Sciatic nerve (tissue), 2 donors: ENCODE results near the gene RANBP17. TPM values are rescaled to one million over a fixed set of nuclear protein-coding genes. Genes with fewer than 3 reads are reported as not detected.
"Not testable (repeated sequence)": the region's sequence is repeated elsewhere in the genome, so short reads cannot be mapped to it uniquely, and the experiment has no call there.

Experiments
- ATAC-seq: fragments of 200-7000 bp; cut with Tn5 transposase; one replicate; pipeline ENCODE4 v1.9.1; 2020; ENCODE audit warnings: mild to moderate bottlenecking, moderate library complexity
- DNase-seq: peaks from one replicate; pipeline ENCODE4 v3.0.0-alpha.2; 2020; ENCODE audit warnings: low spot score
- intact Hi-C: fragments of 100-400 bp; cut with DNase I; formaldehyde crosslinking; loops from one replicate; pipeline ENCODE4 v1.14.2; 2022
- total RNA-seq: library from RNA; stranded (reverse); fragmentation: NEBNext Ultra II Directional; extraction: Animal tissue kit (Norgen Biotek cat#: 25700); gene quantifications from one replicate; pipeline ENCODE4 v1.2.1, GENCODE V29; 2021
- donor health status: DM: no; HTN: no; CAD: no.
- donor health status: DM: no; HTN: no; CAD: no.

The RANBP17 gene
- total RNA-seq, 1 donor from 2014 or later: 14.8 TPM

DNA sequence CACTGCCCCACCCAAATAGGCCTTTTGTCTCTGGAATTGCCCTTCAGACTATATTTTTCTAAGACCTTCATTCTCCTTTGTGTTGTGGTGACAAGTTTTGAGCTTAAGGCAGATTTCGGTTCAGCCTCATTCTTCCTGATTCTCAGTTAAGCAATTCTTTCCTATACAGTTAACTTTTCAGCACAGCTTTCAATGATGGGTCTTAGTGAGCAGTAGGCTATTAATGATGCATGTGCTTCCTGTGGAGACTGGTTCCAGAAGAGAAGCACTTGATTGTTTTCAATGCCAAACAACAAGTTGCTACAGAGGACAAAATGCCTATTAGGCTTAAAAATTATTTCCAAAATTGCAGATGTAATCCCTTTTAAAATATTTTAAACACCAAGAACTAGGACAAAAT is 399.5 kb downstream of the RANBP17 start:
- DNase-seq (no peak), ATAC-seq (no peak)
- intact Hi-C loops: no loop called here

- ATAC-seq (no peak), DNase-seq (no peak)
- intact Hi-C loops: no loop called here
Observed at GRCh38 chr5:171261904-171262303, 400.1 kb downstream of the RANBP17 start.

DNA sequence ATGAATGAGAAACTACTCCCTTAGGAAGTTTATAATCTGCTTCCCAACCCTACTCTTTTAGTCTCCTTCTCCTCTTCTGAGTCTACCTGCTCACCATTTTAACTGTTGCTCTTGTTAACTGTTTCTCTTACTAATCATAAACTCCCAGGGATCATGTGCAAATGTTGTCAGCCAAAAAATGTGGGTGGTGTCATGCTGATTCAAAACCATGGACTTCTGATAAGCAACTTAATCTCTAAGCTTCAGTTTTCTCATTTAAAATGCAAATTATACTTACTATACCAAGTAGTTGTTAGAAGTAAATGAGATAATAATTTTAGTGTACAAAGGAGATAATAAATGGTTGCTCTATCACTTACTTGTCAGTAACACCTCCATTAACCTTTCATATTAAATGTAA is 401.4 kb downstream of the RANBP17 start:
- DNase-seq (no peak), ATAC-seq (no peak)
- intact Hi-C loops: no loop called here

- DNase-seq (no peak), ATAC-seq (no peak)
- intact Hi-C loops: no loop called here
Observed at GRCh38 chr5:171264843-171265242, 403.0 kb downstream of the RANBP17 start.

DNA sequence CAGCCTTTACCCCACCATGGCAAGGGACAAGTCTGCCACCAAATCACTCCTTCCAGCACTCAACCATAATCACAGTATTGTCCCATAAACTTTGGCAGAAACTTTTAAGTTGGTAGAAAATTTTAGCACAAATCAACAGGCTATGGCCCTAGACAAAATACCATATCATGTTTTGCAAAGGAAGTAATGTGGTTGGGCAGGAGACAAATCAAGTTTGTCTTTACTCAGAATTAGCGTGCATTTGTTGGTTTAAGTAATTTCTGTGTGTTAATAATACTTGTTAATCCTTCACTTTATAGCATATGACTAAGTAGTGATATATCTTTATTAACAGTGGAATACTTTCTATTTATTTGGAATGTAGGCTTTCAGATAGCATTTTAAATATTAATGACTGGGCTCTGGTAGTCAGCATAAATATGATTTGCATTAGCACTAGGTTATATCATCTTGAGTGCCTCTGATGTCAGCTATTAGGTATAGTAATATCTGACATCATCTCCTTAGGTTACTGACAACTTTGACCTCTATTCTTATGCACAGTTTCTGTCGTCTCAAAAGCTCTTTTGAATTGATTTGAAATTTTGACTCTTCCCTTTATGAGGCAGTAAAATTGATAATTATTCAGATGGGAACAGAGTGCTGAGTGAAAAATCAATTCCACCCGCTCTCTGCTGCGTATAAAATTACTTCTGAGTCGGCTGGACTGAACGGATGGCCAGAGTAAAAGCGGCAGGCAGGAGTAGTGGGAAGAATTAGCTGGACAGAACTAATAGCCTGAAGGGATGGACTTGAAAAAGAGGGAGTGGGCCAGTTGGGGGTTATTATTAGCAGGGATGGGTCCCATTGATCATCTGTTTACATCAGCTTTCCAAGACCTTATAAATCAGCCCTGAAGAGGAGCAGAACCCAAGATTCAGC is 407.1 kb downstream of the RANBP17 start:
- no peak for ATAC-seq
- no peak for DNase-seq
- intact Hi-C loops: no loop called here

DNA sequence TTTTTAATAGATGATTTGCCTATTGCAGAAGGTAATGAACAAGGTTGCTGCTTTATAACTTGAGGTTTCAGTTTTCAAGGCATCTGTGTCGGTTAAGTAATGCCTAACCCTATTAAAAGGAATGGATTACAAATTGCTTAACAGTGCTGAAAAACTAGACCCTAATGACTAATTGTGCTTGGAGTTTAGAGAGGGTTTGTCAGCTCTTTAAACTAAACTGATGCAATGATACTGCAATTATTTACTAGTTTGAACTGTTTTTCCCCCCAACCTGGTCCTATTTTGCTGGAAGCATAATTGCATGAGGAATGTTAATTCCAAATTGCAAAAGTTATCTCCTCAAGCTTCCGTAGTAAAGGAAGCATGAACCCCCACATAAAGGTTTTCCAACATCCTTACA is 407.9 kb downstream of the RANBP17 start:
- no peak for ATAC-seq
- DNase-seq: no peak
- intact Hi-C loops: no loop called here

DNA sequence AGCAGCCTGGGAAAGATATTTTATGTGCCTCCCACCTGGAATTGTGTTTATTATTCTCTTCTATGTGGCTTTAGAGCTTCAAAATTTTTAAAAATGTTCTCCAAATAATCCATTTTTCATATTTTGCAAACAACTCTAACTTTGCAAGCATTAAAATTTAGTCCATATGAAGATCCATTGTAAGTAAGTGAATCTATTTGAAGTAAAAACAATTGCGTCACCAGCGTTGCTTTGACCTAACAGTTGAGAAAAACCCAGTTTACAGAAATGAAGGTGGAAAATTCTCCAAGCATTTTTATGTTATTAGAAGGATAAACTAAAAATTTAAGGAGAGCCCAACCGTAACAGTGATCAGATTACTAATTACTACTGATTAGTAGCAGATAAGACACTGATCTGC is 408.3 kb downstream of the RANBP17 start:
- intact Hi-C loops: no loop called here

DNA sequence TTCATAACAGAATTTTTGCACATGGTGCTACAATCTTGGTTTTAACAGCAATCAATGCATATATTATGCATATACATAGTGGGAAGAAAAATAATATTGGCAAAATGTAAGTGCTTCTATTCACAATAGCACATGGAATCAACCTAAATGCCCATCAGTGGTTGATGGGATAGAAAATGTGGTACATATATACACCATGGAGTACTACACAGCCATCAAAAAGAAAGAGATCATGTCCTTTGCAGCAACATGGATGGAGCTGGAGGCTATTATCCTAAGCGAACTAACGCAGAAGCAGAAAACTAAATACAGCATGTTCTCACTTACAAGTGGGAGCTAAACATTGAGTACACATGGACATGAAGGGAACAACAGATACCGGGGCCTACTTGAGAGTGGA is 410.0 kb downstream of the RANBP17 start:
- DNase-seq (no peak), ATAC-seq (no peak)
- intact Hi-C loops: no loop called here

More for the DNA sequence above, 408.3 kb downstream of the RANBP17 start:
- no peak for DNase-seq
- no peak for ATAC-seq

DNA sequence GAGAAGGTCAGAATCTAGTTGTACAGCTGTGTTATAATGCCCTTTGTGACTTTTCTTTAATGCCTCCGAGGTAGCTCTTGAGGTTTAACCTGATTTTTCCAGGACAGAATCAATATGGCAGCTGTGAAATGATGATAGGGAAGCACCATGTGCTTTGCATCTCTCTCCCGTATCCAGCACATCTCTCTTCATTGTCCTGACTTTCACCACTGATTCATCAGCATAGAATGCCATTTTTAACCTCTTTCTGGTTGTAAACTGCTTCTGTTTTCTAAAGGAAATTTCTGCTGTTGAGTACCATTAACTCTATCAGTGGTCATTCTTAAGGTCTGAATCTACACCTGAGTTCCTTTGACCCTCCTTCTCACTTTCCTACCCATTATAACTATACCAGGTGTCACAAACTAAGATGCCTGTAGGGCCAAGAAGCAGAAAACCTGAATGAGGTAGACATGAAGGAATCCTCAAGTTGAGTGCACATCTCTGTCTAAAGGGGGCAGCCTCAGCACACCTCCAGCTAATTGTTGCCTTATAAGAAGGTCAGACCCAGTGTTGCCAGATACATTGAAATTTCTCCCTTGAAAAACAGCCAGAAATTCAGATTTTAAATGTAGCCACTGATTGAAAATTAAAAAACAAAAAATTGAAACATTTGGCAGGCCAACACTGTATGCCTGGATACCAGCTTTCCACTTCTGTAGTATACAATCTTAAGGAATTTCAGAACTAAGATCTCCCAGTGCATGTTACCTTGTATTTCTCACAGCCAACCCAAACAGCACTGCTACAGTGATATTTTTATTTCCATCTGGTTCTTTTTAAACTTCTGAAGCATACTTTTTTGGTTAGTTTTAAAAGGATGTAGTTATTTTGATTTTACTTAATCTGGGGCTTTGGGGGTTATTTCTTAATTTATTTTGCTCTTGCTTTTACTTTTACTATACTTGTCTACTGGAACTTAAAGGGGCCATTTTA is 411.5 kb downstream of the RANBP17 start:
- intact Hi-C loops: no loop called here
- ATAC-seq (no peak), DNase-seq (no peak)

GRCh38 chr5:171275841-171276544 is 414.2 kb downstream of the RANBP17 start:
- intact Hi-C loops: no loop called here
- no peak for ATAC-seq
- DNase-seq: no peak

- DNase-seq (no peak), ATAC-seq (no peak)
- intact Hi-C loops: no loop called here
Observed at GRCh38 chr5:171283753-171284152, 421.9 kb downstream of the RANBP17 start.

GRCh38 chr5:171285465-171285864 is 423.6 kb downstream of the RANBP17 start:
- no peak for DNase-seq
- intact Hi-C loops: no loop called here

DNA sequence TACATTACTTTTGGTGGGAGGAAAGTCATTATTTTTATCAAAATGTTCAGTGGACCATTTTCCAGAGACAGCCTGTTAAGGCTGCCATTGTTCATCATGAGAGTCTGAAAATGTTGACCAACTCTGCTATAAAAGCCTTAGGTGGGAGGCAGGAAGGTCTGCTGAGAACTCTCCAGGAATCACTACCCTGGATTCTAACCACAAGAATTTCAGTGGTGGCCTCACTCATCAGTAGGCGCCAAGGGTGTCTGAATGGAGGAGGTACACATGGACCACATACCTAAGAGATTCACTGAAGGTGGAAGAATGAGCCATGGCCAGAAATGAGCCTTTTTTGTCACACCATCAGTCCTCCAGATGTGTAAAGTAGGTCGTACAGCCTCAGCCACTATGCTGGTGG is 426.2 kb downstream of the RANBP17 start:
- DNase-seq (no peak), ATAC-seq (no peak)
- intact Hi-C loops: no loop called here

More at GRCh38 chr5:171285465-171285864, 423.6 kb downstream of the RANBP17 start:
- no peak for ATAC-seq

DNA sequence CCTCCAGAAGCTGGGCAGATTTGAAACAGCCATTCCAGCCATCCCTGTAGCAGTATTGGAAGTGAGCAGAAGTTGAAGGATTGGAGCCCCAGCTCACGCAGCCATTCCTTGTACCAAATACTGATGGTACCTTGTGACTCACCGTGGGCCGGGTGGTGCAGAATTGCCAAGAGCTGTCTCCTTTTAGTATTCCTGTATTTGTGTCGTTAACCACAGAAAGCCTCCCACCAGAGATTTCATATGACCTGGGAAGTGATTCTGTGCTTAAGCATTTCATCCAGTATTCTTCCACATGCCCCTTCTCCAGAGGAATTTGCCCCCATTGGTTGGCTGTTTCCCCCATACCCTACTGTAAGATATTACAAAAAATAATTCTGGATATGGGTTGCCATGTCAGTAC is 429.6 kb downstream of the RANBP17 start:
- no peak for DNase-seq
- intact Hi-C loops: no loop called here
- no peak for ATAC-seq

DNA sequence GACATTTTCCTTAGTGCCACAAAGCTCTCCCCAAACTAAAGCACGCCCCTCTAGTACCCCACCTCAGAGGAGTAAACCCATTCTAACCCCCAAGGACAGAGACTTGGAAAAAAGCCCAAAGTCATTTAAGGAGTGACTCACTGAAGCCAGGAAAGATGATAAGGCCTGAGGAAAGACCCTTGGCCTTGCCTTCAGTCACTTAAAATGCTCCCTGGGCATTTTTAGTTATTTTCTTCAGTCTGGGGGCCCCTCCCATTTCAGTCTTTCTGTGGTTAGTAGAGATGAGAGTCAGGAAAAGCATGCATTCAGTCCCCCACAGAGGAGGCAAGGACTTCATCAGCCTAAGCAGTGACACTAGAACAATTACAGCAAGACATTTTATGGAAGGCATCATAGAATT is 433.5 kb downstream of the RANBP17 start:
- ATAC-seq (no peak), DNase-seq (no peak)
- intact Hi-C loops: no loop called here

DNA sequence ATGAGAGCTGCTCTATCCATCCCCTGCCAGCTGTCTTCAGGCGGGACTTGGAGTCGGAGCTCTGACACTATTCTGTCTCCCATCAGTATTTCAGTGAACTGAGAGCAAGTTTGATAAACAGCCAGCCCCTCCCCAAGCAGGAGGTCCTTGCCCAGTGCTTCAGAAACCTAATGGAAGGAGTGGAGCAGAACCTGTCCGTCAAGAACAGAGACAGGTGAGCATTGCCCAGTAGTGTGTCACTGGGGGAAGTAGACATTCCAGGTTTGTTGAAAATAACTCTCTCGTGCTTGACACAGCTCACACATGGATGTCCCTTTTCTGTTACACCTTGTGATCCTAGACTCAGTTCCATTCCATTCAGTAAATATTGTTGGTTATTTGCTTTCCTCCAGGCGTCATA is 434.0 kb downstream of the RANBP17 start:
- DNase-seq: no peak
- no peak for ATAC-seq
- intact Hi-C loops: no loop called here

GRCh38 chr5:171297941-171298340 is 436.1 kb downstream of the RANBP17 start:
- DNase-seq, intact Hi-C loops, ATAC-seq: not testable (repeated sequence)

- ATAC-seq (no peak), DNase-seq (no peak)
- intact Hi-C loops: no loop called here
Observed at GRCh38 chr5:171299228-171299627, 437.4 kb downstream of the RANBP17 start.

DNA sequence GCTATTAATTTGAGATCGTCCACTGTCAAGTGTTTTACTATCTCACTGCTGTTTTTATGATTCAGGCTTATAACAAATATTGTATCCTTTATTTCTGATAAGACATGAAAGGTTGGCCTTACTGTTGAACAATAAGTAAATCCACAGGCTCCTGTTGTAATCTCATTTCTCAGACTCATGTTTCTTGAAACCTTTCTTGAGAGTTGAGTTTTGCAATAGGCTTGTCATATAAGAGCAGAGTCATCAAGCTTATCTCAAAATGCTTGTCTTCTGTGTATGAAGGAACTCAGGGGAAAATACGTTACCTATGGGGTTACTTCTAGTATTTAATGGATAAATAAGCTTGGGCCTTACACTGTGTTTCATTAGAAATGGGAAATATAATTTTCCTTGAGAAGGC is 438.0 kb downstream of the RANBP17 start:
- DNase-seq (no peak), ATAC-seq (no peak)
- intact Hi-C loops: no loop called here
